Left colon (tissue), 2 donors: ENCODE results near the gene RAB17. TPM values are rescaled to one million over a fixed set of nuclear protein-coding genes. Genes with fewer than 3 reads are reported as not detected.

Source experiments
- ATAC-seq: fragments of 200-7000 bp; cut with Tn5 transposase; one replicate; pipeline ENCODE4 v1.9.1; 2020; ENCODE audit warnings: mild to moderate bottlenecking, moderate library complexity
- DNase-seq, 2 donors: peaks; one replicate each; pipeline ENCODE4 v3.0.0-alpha.2; 2020
- intact Hi-C, 2 donors: fragments of 100-400 bp; cut with DNase I in 1 of 2; cut with micrococcal nuclease in 1 of 2; formaldehyde crosslinking; loops; one replicate each; pipeline versions ENCODE4 v1.11.2 to v1.14.0; 2022; cut with DNase I, micrococcal nuclease
- total RNA-seq, 2 donors: library from RNA; stranded (reverse); fragmentation: NEBNext Ultra II Directional; extraction: Animal tissue kit (Norgen Biotek cat#: 25700); gene quantifications; one replicate each; pipeline ENCODE4 v1.2.1, GENCODE V29; 2021
- donor health status: DM: no; HTN: no; CAD: no.
- donor health status: DM: yes; HTN: yes; CAD: no.

Gene RAB17
- total RNA-seq, 2 donors from 2014 or later = 51.3 to 59.2 TPM

- intact Hi-C loops = no loop called here
- no peak for ATAC-seq
These were observed 37.6 kb downstream of the RAB17 start for GRCh38 chr2:237552908-237553307.

DNA sequence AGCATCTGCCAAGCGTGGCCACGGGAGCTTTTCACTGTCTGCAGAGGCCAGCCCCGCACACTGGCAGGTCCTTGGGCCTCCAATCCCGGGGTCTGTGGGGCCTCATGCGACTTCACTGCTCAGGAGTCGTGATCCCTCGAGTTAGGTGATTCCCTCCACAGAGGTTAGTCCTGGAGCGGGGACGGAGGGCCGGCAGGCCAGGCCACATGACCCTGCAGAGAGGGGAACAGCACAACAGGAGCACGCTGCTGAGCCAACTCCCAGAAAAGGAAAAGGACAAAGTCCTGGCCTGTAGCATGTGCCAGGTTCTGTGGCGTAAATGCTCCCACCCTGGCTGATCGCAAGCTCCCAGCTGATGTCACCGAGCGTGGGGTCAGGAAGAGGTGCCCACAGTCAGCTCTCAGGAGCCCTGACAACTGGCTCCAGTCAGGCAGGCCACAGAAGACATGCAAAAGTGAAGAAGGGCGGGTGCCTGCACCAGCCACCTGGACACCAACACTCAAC lies 39.4 kb downstream of the RAB17 start:
- DNase-seq = no peak
- intact Hi-C loops = no loop called here
- no peak for ATAC-seq

More at GRCh38 chr2:237552908-237553307, 37.6 kb downstream of the RAB17 start:
- DNase-seq = no peak

GRCh38 chr2:237549643-237550415 lies 40.7 kb downstream of the RAB17 start:
- DNase-seq = no peak
- no peak for ATAC-seq
- intact Hi-C loops = no loop called here

DNA sequence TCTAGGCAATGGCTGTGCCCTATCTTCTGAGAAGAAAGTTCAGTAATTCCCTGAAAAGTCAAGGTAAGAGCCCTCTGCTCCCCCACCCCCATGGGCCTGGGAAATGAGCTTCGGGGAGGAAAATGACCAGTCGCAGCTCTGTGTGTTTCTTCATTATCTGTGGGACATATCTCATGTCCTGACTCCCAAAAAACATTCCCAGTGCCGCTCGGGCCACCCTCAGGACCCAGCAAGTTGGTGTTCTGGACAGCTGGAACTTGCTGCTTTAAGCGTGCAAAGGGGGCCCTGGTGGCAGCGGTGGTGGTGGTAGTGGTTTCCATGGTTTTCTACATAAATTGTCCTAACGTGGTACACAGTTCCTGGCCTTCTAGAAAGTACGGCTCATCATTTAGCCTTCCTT lies 41.3 kb downstream of the RAB17 start:
- intact Hi-C loops = no loop called here
- DNase-seq = no peak
- ATAC-seq = no peak

DNA sequence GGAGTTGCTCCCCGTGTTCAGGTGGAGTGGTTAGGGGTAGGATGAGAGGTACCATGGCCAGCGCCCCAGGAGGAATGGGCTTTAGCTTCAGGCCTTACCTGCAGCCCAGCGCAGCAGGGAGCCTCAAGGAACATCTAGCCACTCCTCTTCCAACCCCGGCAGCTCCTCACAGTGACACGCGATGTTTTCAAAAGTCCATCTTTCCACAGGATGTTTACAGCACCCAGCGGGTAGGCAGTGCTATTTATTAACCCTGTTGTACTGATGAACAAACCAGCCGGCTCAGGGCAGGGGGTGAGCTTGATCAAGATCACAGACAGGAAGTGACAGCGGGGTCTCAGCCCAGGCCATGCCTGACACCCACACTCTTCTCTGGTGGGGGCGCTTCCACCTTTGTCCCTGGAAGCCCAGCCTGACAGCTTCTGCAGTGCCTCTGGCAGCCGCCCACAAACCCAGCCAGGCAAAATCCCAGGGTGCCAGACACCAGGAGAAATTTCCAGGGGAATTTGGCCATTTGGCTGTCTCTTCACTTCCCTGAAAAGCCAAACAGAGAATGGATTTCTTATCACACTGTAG lies 42.6 kb downstream of the RAB17 start:
- intact Hi-C loops = no loop called here
- no peak for DNase-seq
- ATAC-seq = peak; percentile 31

- intact Hi-C loops = no loop called here
- DNase-seq (no peak), ATAC-seq (peak; percentile 62)
These were observed 43.6 kb downstream of the RAB17 start for GRCh38 chr2:237546876-237547395.

DNA sequence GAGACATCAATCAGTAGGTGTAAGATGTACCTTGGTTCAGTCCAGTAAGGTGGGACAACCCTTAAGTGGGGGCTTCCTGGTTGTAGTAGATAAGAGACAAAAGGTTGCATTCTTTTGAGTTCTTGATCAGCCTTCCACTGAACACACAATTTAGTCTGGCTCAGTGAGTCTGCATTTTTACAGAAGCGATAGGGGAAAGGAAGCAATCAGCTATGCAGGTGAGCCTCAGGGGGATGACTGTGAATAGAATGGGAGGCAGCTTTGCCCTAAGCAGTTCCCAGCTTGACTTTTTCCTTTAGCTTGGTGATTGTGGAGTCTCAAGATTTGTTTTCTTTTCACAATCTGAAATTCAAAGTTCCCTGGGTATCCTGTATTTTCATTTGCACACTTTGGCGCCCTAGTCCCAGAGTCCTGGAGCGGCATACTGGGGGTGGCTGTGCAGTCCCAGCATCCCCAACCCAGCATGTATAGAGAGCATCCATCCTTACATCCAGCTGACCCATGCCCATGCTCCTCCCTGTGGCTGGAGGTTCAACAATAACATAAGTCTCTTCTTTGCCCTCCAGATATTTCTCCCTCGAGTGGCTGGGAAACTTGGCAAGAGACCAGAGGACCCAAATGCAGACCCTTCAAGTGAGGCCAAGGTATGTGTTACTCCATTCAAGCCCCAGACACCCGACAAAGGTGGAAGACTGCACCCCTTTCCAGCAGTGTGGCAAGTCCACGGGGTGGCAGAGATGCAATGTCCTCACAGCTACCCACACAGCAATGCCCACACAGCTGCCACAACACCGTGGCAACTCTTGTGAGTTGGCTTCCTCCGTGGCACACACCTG lies 44.3 kb downstream of the RAB17 start:
- peak; percentile 15 for ATAC-seq
- no peak for DNase-seq

GRCh38 chr2:237542001-237542704 lies 48.4 kb downstream of the RAB17 start:
- no peak for ATAC-seq
- no peak for DNase-seq
- intact Hi-C loops = no loop called here

More for the DNA sequence above, 44.3 kb downstream of the RAB17 start:
- intact Hi-C loops = no loop called here

- intact Hi-C loops = no loop called here
- ATAC-seq (peak; percentile 38), DNase-seq (no peak)
These were observed 49.3 kb downstream of the RAB17 start for GRCh38 chr2:237541243-237541642.

DNA sequence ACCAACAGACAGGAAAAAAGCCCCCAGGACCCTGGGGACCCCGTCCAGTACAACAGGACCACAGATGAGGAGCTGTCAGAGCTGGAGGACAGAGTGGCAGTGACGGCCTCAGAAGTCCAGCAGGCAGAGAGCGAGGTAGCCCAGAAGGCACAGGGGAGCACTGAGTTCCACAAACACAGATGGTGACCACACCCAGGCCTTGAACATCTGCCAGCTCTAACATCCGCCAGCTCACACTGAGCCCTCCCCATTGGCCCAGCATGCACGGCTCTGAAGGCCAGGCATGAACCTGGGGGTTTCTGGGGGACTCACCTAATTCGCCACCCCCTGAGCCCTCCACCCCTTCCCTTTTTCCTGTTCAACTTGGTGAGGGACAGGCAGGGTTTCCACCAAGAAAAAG lies 49.7 kb downstream of the RAB17 start:
- intact Hi-C loops = no loop called here

GRCh38 chr2:237540223-237540775 lies 50.2 kb downstream of the RAB17 start:
- DNase-seq (no peak), ATAC-seq (peak; percentile 5)
- intact Hi-C loops = no loop called here

More for the DNA sequence above, 49.7 kb downstream of the RAB17 start:
- ATAC-seq = peak; percentile 95
- DNase-seq = peak; percentile 79 to 86

GRCh38 chr2:237539681-237540080 lies 50.9 kb downstream of the RAB17 start:
- ATAC-seq (no peak), DNase-seq (no peak)
- intact Hi-C loops = no loop called here

- intact Hi-C loops = no loop called here
- DNase-seq (no peak), ATAC-seq (peak; percentile 17)
These were observed 51.6 kb downstream of the RAB17 start for GRCh38 chr2:237538901-237539300.

- DNase-seq = no peak
- no peak for ATAC-seq
- intact Hi-C loops = no loop called here
These were observed 52.4 kb downstream of the RAB17 start for GRCh38 chr2:237538001-237538720.

DNA sequence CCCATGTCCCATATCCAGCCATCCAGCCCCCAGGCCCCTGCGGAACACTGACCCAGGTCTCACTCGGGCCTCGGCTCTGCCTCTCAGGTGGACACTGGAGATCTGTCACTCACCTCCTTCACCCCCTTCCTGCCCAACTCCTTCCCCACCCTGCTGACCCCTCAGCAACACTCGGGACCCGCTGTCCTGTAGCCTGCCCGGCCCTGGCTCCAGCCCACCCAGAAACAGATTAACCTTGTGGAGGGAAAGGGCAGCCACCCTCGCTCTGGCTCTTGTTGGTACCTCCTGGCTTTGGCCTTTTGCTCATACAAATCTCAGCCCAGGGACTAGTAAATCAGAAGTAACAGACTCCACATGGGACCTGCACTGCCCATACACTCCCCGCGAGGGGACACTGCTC lies 53.9 kb downstream of the RAB17 start:
- intact Hi-C loops = no loop called here
- ATAC-seq (no peak), DNase-seq (no peak)

GRCh38 chr2:237536083-237536415 lies 54.5 kb downstream of the RAB17 start:
- intact Hi-C loops = no loop called here
- DNase-seq (no peak), ATAC-seq (no peak)

GRCh38 chr2:237535385-237536082 lies 55.0 kb downstream of the RAB17 start:
- DNase-seq (no peak), ATAC-seq (no peak)
- intact Hi-C loops = no loop called here
